GM20000 (cell line): Measurements from ENCODE around the gene SEMA7A.
A peak's percentile ranks its signal among the peaks of the same experiment; 100 is the strongest.

Source experiments
- DNase-seq: peaks from one replicate; pipeline ENCODE4 v3.0.0; 2012; ENCODE audit warnings: low spot score
- TF ChIP-seq, protein P1 (sequence below): IDR thresholded peaks from 2 replicates; pipeline ENCODE4 v1.5.1; 2012; ENCODE audit warnings: mild to moderate bottlenecking, control low read depth; ENCODE audit errors: extremely low read depth, missing control alignments

Gene SEMA7A

DNA sequence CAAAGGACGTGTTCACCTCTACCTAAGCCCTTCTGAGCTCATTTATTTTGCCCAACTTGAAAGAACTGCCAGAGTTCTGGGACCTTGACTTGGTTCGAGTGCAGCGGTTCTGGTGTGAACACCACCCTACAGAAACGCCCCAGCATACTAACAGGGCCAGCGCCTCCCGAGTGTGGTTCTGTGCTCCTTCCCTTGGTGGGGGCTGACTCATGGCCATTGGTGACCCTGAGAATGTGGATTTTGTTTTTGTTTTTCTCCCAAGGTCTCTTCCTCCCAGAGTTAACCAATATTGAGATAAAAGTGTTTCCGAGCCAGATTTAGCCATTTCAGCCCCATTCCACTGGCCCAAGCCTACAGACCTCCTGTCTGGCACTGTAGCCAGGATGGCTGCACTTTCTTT lies 27.9 kb downstream of the SEMA7A start:
- TF ChIP-seq, protein P1, sequence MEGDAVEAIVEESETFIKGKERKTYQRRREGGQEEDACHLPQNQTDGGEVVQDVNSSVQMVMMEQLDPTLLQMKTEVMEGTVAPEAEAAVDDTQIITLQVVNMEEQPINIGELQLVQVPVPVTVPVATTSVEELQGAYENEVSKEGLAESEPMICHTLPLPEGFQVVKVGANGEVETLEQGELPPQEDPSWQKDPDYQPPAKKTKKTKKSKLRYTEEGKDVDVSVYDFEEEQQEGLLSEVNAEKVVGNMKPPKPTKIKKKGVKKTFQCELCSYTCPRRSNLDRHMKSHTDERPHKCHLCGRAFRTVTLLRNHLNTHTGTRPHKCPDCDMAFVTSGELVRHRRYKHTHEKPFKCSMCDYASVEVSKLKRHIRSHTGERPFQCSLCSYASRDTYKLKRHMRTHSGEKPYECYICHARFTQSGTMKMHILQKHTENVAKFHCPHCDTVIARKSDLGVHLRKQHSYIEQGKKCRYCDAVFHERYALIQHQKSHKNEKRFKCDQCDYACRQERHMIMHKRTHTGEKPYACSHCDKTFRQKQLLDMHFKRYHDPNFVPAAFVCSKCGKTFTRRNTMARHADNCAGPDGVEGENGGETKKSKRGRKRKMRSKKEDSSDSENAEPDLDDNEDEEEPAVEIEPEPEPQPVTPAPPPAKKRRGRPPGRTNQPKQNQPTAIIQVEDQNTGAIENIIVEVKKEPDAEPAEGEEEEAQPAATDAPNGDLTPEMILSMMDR: no peak
- DNase-seq: no peak

DNA sequence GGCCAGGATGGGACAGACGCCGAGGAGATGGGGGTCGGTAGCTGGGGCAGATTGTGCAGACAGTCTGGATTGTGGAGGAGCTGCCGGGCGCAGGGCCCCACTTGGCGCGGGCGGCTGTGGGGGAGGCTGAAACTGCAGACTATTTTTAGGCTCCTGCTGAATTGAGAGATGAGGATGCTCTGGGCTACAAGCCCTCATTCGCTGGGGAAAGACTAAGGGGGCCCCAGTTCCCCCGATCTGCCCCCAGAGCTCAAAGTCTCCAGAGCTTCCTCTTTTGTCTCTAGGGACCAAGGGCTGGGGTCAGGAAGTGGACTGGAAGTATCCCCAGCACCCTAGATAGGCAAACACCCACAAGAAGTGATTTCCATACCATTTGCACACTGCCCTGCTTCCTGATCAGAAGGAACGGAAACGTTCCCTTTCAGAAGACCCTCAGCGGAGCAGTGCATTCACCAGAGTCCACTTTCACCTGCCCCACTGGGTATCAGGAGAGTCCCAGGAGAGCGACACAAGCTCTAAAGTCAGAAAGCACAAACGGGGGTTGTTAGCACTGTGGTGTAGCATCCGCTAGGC lies 29.7 kb downstream of the SEMA7A start:
- TF ChIP-seq, protein P1: no peak
- DNase-seq: peak; percentile 74

DNA sequence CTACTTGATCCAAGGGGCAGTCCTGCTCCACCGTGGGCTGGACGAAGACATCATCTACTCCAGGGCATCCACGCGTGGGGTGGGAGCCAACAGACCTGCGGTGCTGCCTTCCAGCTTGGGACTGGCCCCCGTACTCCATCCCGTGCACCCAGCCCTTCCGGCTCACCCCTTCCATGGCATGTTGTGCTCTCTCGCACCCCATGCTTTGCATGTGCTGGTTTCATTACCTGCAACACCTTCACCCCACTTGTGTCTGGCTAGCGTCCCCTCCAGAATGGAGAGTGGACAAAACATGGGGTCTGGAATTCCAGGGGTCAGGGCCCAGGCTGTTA lies 30.2 kb downstream of the SEMA7A start:
- TF ChIP-seq, protein P1: no peak
- no peak for DNase-seq

DNA sequence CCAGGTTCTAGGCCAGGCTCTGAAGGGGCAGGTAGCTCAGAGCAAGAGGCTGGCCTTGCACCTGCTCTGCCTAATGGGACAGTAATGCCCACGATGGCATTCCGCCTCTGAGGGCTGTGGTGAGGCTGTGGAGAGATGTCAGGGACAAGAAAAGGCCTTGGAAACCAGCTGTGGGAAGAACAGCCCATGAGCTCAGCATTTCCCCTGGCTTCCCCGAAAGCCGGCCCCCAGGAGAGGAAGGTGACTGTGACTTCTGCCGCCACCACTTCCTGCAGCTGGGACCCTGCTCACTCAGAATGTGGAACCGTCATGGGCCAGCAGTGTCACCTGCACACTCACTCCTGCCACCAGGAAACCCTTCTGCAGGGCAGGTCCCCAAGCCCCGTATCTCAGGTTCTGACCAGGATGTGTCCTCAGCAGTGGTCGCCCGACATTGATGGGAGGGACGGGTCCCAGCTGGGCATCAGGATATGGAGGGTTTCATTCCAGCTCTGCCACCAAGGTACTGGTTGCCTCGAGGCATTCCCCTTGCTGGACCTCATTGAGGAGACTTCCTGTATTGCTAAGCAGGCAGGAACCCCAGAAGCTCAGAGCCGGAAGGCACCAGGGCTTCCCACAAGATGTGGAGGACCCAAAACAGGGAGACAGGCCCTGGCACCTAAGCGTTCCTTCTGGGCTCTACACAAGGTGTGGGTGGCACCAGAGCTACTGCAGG lies 30.7 kb downstream of the SEMA7A start:
- DNase-seq: peak; percentile 74
- TF ChIP-seq, protein P1: no peak

DNA sequence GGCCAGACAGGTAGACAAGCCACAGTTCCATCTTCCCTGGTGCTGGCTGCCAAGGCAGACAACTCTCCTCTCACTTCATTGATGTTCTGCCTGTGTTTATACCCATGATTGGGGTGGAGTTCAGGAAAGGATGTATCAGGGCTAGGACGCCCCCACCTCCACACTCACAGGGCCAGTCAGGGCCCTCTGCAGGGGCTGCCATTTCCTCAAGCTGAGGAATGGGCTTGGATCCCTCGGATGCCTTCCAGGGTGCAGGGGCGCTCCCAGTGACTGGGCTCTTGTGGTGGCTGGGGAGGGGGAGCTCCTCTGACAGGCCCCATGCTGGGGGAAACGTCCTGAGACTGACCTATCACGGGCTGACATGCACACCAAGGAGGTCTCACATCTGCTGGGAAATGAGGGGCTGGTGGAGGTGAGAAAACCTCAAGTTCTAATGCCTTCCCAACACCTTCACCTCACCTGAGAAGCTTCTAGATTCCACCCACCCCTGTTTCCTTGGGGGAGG lies 31.4 kb downstream of the SEMA7A start:
- TF ChIP-seq, protein P1: no peak
- no peak for DNase-seq

DNA sequence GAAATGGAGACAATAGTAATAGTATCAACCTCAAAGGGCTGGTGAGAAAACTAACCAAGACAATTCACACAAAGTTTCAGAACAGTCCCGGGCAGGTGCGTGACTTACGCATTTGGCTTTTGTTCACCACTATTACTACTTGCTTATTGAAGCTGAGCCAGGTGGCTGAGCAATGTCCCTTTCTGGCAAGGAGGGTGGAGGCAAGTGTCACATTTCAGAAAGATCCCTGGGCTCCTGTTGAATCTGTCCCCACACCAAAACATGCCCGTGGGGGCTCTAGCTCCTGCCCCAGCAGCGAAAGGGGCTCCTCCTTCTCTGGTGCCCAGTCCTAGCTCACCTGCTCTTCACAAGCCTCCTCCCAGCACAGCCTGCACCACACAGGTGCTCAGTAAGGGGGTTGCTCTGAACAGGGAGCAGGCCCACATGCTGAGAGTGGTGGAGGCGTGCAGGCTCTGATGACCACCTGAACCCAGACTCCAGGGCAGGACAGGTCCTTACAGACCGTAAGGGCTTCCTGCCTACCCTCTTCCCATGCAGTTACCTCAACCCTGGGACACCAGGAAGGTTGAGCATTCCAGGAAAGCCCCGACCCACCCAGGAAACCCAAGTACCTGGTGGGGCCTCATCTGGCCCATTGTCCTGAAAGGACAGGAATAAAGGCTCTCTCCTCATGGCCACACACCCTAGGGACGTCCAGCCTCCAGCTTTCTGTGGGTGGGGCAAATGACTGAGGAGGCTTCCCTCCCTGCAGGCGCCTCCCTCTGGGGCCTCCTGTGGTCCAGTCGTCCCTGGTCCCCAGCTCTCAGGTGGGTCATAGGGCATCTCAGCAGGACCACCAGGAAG lies 32.6 kb downstream of the SEMA7A start:
- TF ChIP-seq, protein P1: no peak
- DNase-seq: no peak

DNA sequence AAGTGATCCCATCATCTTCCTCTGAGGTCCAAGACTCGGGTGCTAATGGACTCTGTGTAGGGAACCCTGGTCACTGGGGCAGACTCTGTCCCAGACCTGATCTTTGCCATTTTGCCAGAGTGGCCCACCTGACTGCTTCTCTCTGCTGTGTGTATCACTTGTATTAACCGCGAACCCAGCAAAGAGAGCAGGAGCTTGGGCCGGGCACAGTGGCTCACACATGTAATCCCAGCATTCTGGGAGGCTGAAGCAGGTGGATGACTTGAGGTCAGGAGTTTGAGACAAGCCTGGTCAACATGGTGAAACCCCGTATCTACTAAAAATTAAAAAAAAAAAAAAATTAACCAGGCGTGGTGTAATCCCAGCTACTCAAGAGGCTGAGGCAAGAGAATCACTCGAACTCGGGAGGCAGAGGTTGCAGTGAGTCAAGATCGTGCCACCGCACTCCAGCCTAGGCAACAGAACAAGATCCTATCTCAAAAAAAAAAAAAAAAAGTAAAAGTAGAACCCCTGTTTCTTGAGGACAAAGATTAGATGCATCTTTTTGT lies 33.4 kb downstream of the SEMA7A start:
- no peak for DNase-seq
- TF ChIP-seq, protein P1: no peak
